Measurements from ENCODE around the gene STAB1. TPM values are rescaled to one million over a fixed set of nuclear protein-coding genes. Genes with fewer than 3 reads are reported as not detected.

STAB1 gene
- total and polyA plus RNA-seq, 2 experiments from 2014 or later = 3.0 to 4.6 TPM

GRCh38 chr3:52452126-52452525, 43.0 kb upstream of the STAB1 start:
- Histone ChIP-seq H3K4me2 (no peak overlapping the region), H2AFZ (no peak overlapping the region), H3K9me2 (replicated peaks; ENCODE audit: insufficient read depth) (no peaks in the 10 kb centered on the region), H3K27ac (no peak overlapping the region), H3K79me2 (peaks cover 20% of the 10 kb centered on the region), H3K4me1 (ENCODE audit: insufficient read depth) (peaks cover 17% of the 10 kb centered on the region), H3K27me3 (no peaks in the 10 kb centered on the region), H4K20me1 (ENCODE audit: insufficient read depth, poor library complexity, severe bottlenecking) (no peaks in the 10 kb centered on the region), H3K9me3 (ENCODE audit: low read depth) (no peaks in the 10 kb centered on the region), H3K36me3 (replicated peaks; ENCODE audit: insufficient read depth, low read depth) (no peaks in the 10 kb centered on the region), H3K4me3 (no peak overlapping the region)
- TF ChIP-seq EZH2 (IDR thresholded peaks at IDR 0.05; ENCODE audit: borderline replicate concordance) (no peak), EZH2phosphoT487 (IDR thresholded peaks at IDR 0.05; ENCODE audit: low read depth, severe bottlenecking, unreplicated experiment) (no peak), CTCF (IDR thresholded peaks at IDR 0.05; ENCODE audit: poor library complexity) (no peak)
- 91% methylated on average over 6 of the region's 6 CpGs for WGBS (ENCODE audit: low lambda C conversion rate, missing lambda C conversion rate)
- DNase-seq (ENCODE audit: low spot score) = no peak

GRCh38 chr3:52452570-52453221, 42.4 kb upstream of the STAB1 start:
- no peak overlapping the region for H3K4me3 ChIP-seq
- H3K9me3 ChIP-seq (ENCODE audit: low read depth) = no peaks in the 10 kb centered on the region
- no peak for TF ChIP-seq EZH2phosphoT487 (IDR thresholded peaks at IDR 0.05; ENCODE audit: low read depth, severe bottlenecking, unreplicated experiment)
- no peak for TF ChIP-seq CTCF (IDR thresholded peaks at IDR 0.05; ENCODE audit: poor library complexity)
- no peak for TF ChIP-seq EZH2 (IDR thresholded peaks at IDR 0.05; ENCODE audit: borderline replicate concordance)
- no peaks in the 10 kb centered on the region for H3K9me2 ChIP-seq (replicated peaks; ENCODE audit: insufficient read depth)
- no peaks in the 10 kb centered on the region for H3K36me3 ChIP-seq (replicated peaks; ENCODE audit: insufficient read depth, low read depth)
- H3K27ac ChIP-seq = no peak overlapping the region
- H4K20me1 ChIP-seq (ENCODE audit: insufficient read depth, poor library complexity, severe bottlenecking) = no peaks in the 10 kb centered on the region
- no peak overlapping the region for H3K4me2 ChIP-seq
- peaks cover 21% of the 10 kb centered on the region for H3K4me1 ChIP-seq (ENCODE audit: insufficient read depth)
- no peak overlapping the region for H2AFZ ChIP-seq
- no peak for DNase-seq (ENCODE audit: low spot score)
- H3K27me3 ChIP-seq = no peaks in the 10 kb centered on the region
- 57% methylated on average over 11 of the region's 11 CpGs for WGBS (ENCODE audit: low lambda C conversion rate, missing lambda C conversion rate)
- H3K79me2 ChIP-seq = peaks cover 26% of the 10 kb centered on the region

DNA sequence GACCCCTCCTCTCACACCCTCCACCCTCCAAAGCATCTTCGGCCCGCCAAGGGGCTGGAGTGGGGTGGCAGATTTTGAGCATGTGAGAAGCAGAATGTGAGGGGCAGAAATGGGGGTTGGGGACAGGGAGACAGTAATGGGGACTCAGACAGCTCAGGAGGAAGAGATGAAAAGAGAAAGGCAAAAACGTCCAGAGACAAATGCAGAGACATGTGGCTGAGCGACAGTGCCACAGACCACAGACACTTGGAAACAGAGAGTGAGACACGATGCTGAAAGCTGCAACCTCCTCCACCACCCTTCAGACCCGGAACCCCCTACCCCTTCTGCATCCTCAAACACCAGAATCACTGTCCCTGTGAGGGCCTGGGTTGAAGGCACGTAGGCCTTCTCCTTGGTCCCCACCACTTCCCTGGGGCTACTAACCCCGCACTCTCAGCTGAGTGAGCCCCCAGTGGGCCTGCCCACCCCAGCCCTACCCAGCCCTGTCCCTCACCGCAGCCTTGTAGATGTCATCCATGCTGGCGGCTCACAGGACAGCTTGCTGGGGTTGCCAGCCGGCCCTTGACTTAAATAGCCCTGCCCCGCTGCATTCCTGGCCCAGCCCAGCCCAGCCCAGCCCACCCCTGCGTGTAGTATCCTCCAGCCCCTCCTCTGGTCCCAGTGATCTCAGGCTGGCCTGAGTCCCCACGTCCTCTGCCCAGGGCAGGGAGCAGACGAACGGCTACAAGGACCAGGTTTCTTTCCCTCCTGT, 41.5 kb upstream of the STAB1 start, which contains the start of gene TNNC1:
Gene TNNC1 (minus strand): TSS at position 546 of the 754 bp plus-strand sequence. CDS start 26 bp downstream, at position 520.
- TF ChIP-seq EZH2phosphoT487 (IDR thresholded peaks at IDR 0.05; ENCODE audit: low read depth, severe bottlenecking, unreplicated experiment) = no peak
- Histone ChIP-seq H4K20me1 (ENCODE audit: insufficient read depth, poor library complexity, severe bottlenecking) (no peaks in the 10 kb centered on the region), H3K27ac (peak within 1 kb of the TSS; percentile 81), H2AFZ (peak within 1 kb of the TSS; percentile 34), H3K4me1 (ENCODE audit: insufficient read depth) (peaks cover 21% of the 10 kb centered on the region), H3K4me3 (no peak within 1 kb of the TSS), H3K27me3 (no peaks in the 10 kb centered on the region), H3K79me2 (peaks cover 36% of the 10 kb centered on the region), H3K36me3 (replicated peaks; ENCODE audit: insufficient read depth, low read depth) (peaks cover 2% of the 10 kb centered on the region), H3K4me2 (peak within 1 kb of the TSS; percentile 96), H3K9me3 (ENCODE audit: low read depth) (no peaks in the 10 kb centered on the region), H3K9me2 (replicated peaks; ENCODE audit: insufficient read depth) (no peaks in the 10 kb centered on the region)
- WGBS (ENCODE audit: low lambda C conversion rate, missing lambda C conversion rate) = 54% methylated on average over 14 of the region's 16 CpGs
- DNase-seq (ENCODE audit: low spot score) = peak; percentile 71
